A204.1 (cell line): ENCODE results near the gene FAM163B.

ENCODE experiments used
- FAIRE-seq: peaks from 2 replicates; lab custom pipeline; 2012; peaks lifted over from hg19 to GRCh38; lab: Jason Lieb, UNC

Gene FAM163B

GRCh38 chr9:133581011-133581410 is 28.2 kb downstream of the FAM163B start:
- FAIRE-seq: no peak

DNA sequence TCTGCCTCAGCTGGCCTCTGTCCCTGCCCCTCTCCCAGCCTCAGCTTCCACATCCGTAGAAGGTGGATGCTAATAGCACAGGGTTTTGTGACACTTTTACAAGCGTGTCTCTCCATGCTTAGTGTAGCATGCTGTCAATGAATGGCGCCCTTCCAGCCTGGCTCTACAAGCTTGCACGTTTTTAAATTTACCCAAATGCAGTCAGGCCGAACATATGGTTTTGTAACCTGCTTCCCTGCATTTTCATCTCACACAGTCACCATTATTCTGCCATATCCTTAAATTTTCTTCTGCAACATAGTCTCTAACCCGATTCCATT is 28.8 kb downstream of the FAM163B start:
- no peak for FAIRE-seq

DNA sequence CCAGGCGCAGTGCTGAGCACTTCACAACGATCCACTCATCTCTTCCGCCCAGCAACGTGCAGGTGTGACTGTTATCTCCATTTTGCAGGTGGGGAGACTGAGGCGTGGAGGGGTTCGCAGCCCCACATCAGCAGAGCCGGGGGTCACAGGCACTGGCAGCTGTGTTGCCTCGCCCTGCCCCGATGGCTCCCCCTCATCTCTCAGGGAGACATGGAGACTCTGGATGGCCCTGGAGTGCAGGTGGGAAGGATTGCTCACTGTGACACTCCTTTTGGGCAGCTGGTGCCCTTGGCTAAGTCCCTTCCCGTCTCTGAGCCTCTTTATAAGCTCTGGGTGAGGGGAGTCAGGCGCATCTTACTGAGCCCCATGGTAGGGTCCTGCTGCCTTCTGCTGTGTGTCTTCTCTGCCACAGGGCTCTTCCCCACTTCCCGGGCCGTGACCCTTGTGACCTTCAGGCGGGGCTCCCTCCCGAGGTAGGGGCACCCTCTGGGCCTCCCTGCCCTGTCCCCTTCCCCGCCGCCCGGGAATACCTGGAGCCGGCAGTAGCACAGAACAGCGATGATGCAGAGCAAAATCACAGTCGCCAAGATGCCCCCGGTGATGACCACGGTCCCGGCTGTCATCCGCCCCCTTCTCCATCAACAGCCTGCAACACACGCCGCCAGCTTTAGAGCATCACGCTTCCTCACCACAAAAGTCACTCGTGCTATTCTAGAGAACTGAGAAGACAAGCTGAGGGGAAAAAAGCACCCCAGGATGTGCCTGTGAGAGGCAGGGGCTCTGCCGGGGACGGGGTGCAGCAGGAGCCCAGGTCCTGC is 29.4 kb downstream of the FAM163B start:
- no peak for FAIRE-seq

GRCh38 chr9:133578524-133579441 is 30.4 kb downstream of the FAM163B start:
- FAIRE-seq: no peak

- FAIRE-seq: no peak
These were observed 31.5 kb downstream of the FAM163B start for GRCh38 chr9:133577737-133578112.

DNA sequence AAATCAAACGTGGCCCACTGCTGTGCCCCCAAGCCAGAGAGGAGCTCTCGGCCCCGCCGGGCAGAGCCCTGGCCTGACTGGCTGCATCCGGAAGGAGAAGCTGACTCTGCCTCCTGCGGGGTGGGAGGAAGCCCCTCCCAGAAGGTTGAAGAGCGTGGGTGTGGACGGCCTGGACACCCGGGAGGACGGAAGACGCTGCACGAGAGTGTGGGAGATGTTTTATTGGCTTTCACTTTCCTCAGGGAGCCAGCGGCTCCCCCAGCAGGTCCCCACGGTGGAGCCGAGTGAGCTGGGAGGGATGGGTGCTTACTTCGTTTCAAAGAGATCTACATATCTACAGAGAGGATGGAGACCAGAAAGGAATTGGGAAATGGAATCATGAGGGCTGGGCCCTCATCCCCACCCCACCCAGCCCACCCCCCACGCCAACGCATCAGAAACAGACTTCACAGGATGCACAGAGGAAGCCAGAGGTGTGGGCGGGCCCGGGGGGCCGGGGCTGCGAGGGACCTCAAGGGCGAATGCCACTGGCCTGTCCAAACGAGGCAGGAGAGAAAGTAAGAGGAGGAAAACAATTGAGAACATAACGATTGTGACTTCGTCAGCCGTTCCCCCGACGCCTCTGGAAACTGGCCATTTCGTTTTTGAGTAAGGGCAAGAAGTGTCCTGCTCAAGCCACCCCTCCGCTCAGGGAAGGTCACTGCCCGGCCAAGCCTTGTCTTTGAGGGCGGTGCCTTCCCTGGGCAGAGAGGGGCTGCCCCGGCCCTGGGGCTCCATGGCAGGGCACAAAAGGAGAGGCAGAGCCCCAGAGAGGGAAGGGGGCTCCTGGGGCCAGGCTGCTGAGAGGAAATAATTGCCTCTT is 32.1 kb downstream of the FAM163B start:
- no peak for FAIRE-seq

GRCh38 chr9:133576031-133576874 is 32.9 kb downstream of the FAM163B start:
- FAIRE-seq: no peak

GRCh38 chr9:133575186-133576030 is 33.8 kb downstream of the FAM163B start:
- no peak for FAIRE-seq

- no peak for FAIRE-seq
These were observed 34.4 kb downstream of the FAM163B start for GRCh38 chr9:133574771-133575170.

- FAIRE-seq: no peak
These were observed 35.2 kb downstream of the FAM163B start for GRCh38 chr9:133573791-133574515.

DNA sequence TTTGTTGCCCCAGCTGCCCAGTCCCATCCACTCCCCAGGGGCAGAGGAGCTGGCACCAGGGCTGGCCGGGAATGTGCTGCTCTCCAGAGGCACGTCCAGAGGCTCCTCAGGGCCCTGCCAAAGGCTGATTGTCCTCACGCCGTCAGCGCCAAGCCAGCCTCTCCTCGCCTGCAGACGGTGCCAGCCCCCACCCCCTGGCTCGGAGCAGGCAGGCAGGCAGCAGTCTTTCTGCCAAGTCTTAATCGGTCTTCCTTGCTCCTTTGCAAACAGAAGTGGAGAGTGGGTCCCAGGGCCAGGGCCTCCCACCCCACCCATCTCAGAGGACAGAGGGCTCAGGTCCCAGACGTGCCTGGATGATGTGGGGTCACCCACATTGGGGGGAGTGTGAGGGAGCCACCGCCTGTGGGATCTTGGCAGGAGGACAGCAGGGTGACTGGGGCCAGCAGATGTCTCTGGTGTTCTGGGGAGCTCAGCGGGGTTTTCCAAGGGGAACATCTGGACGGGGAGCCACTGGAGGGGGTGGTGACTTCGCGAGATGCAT is 36.3 kb downstream of the FAM163B start:
- no peak for FAIRE-seq

DNA sequence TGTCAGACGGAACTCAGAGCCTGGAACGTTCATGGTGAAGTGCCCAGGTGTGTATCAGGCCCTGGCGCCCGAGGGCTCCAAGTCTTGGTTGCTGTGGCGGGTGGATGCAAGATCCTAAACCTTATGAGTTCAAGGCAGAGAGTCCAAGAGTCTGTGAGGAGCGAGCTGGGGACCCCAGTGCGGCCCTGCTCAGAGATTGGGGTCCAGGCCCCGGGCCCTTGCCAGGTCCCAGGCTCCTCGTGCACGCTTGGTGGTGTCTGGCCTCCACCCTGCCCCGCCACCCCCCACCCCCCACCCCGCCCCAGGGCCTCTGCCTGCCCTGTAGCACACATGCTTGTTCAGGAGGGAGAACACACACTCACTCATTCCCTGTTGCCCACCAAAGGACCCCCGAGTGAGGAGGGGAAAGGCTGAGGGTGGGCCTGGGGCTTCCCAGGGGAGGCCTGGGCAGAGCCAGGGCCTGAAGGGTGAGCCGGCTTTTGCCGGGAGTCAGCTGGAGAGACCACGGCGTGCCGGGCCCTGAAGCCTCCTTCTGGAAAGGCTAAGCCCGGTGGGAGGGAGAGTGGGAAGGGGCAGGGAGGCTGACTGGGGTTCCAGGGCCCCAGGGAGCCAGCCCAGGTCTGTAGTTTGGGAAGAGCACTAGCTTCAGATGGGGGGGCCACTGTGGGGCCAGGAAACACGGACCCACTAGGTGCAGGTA is 37.1 kb downstream of the FAM163B start:
- FAIRE-seq: no peak

- FAIRE-seq: no peak
These were observed 37.7 kb downstream of the FAM163B start for GRCh38 chr9:133571391-133571890.

DNA sequence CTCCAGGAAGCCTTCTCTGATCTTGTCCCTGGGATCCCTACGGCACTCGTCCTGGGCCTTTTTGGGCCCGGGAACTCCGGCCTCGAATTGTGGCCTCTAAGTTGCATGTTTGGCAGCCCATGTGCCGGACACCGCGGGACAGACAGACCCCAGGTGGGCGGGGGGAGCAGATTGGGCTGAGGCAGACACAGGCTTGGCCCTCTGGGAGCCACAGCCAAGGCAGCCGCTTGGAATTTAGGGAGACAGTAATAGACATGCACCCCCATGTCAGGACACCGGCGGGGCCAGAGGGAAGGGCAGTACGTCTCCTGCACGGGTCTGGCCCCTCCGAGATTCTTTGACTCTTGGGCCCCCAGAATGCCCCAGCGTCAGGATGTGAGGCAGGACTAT is 38.5 kb downstream of the FAM163B start:
- no peak for FAIRE-seq

GRCh38 chr9:133569891-133570690 is 39.1 kb downstream of the FAM163B start:
- no peak for FAIRE-seq

DNA sequence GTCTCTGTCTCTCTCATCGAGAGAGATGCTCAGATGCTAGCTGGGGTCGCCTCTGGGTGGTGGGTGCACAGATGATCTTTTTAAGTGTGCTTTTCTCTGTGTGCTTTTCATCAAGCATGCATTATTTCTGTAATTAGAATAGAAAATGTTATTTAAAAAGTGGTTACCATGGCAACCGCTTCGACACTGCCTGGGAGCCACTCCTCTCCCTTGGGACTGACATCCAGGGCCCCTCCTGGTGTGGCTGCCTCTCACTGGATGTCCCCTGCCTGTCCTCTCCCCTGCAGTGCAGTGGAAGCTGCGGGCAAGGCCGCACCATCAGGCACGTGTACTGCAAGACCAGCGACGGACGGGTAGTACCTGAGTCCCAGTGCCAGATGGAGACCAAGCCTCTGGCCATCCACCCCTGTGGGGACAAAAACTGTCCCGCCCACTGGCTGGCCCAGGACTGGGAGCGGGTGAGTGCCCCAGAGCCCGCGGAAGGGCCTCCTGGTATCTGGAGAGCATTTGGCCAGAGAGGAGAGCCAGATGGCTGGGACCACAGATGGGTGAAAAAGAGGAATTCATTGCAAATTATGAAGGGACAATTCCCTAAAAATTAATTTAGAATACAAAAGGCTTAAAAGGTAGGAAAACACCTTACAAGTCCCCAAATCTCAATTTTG is 39.9 kb downstream of the FAM163B start:
- FAIRE-seq: no peak

- FAIRE-seq: no peak
These were observed 41.0 kb downstream of the FAM163B start for GRCh38 chr9:133568186-133568585.
